Measurements from ENCODE around the gene LRRC8E. TPM values are rescaled to one million over a fixed set of nuclear protein-coding genes. Genes with fewer than 3 reads are reported as not detected.

The LRRC8E gene
- total RNA-seq, 1 donor, result 6.0 TPM

GRCh38 chr19:7863971-7864689 is 24.2 kb upstream of the LRRC8E start:
- H3K4me3 ChIP-seq (ENCODE audit: low read depth, low read length), result no peak overlapping the region
- DNase-seq (ENCODE audit: low read depth), result no peak
- no peak for TF ChIP-seq CTCF (IDR thresholded peaks at IDR 0.05; ENCODE audit: insufficient read depth, low read depth, low read length)

GRCh38 chr19:7864690-7865074 is 23.6 kb upstream of the LRRC8E start:
- no peak for DNase-seq (ENCODE audit: low read depth)
- H3K4me3 ChIP-seq (ENCODE audit: low read depth, low read length), result no peak overlapping the region
- TF ChIP-seq CTCF (IDR thresholded peaks at IDR 0.05; ENCODE audit: insufficient read depth, low read depth, low read length), result no peak

- DNase-seq (ENCODE audit: low read depth), result no peak
- H3K4me3 ChIP-seq (ENCODE audit: low read depth, low read length), result no peak overlapping the region
- TF ChIP-seq CTCF (IDR thresholded peaks at IDR 0.05; ENCODE audit: insufficient read depth, low read depth, low read length), result no peak
These were observed 22.9 kb upstream of the LRRC8E start for GRCh38 chr19:7865262-7865911.

GRCh38 chr19:7866399-7867091 is 21.8 kb upstream of the LRRC8E start:
- H3K4me3 ChIP-seq (ENCODE audit: low read depth, low read length), result no peak overlapping the region
- TF ChIP-seq CTCF (IDR thresholded peaks at IDR 0.05; ENCODE audit: insufficient read depth, low read depth, low read length), result no peak
- no peak for DNase-seq (ENCODE audit: low read depth)

GRCh38 chr19:7867092-7867844 is 21.0 kb upstream of the LRRC8E start:
- H3K4me3 ChIP-seq (ENCODE audit: low read depth, low read length), result no peak overlapping the region
- DNase-seq (ENCODE audit: low read depth), result no peak
- no peak for TF ChIP-seq CTCF (IDR thresholded peaks at IDR 0.05; ENCODE audit: insufficient read depth, low read depth, low read length)

- TF ChIP-seq CTCF (IDR thresholded peaks at IDR 0.05; ENCODE audit: insufficient read depth, low read depth, low read length), result no peak
- peak overlapping the region; percentile 57 for H3K4me3 ChIP-seq (ENCODE audit: low read depth, low read length)
- no peak for DNase-seq (ENCODE audit: low read depth)
These were observed 20.0 kb upstream of the LRRC8E start for GRCh38 chr19:7868326-7868670.

Measured in fibroblast of villous mesenchyme (primary cell).